Renal cortical epithelial cell (primary cell): Measurements from ENCODE around the gene TLE2. TPM values are rescaled to one million over a fixed set of nuclear protein-coding genes. Genes with fewer than 3 reads are reported as not detected.

Source experiments
- DNase-seq: peaks from one replicate; pipeline ENCODE4 v3.0.0-alpha.2; 2011; ENCODE audit warnings: low read depth
- total RNA-seq: library from RNA; depleted of rRNA; stranded (reverse); fragments of >200 nt; gene quantifications from 2 replicates; pipeline ENCODE4 v1.2.3, GENCODE V29; 2014

The TLE2 gene
- total RNA-seq, 1 donor from 2014 or later: 15.0 TPM

DNA sequence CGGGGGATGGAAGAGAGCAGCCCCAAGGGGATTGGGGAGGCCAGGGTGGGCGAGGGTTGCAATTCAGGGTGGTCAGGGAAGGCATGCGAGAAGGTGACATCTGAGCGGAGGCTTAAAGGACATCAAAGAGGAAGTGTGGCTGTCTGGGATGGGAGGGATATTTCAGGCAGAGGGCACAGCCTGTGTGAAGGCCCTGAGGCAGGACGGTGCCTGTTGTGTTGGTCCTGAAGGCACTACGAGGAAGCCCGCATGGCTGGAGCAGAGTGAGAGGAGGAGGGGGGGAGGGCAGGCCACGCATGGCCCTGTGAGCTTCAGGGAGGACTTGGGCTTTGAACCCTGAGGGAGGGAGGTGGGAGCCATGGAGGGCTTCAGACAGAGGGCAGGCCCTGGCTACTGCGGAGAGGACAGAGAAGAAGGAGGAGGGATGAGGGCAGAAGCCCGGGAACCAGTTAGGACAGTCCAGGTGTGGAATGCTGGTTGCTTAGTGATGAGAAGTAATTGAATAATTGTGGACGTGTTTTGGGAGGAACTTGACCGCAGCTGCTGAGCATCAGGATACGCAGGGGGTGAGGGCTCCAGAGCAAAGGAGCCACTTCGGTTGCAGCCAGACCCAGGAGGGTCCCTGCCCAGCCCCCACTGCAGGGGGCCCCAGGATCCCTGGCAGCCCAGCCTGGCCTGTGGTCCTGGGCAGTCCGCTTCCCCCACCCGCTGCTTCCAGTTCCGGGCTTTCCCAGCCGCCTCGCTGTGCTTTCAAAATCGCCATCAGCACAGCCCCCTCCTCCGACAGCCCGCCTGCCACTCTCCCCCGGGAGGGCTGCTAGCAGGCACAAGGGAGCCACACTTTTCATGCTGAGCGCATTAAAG, 45.5 kb downstream of the TLE2 start:
- DNase-seq: peak; percentile 46

DNA sequence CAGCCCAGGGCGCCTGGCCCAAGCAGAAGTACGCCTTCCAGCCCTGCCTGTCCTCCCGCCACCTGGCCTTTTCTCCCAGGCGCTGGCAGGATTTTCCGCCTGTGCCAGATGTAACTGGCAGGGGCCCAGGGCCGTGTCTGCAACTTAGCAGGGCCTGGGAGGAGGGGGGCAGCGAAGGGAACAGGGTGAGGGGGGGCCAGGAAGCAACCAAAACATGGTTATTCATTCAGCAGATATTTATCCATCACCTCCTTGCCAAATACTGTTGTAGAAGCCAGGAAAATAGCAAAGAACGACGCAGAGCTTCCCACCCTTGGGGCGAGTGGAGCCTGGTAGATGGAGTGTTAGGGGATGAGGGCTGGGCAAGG, 46.1 kb downstream of the TLE2 start:
- DNase-seq: peak; percentile 27

DNA sequence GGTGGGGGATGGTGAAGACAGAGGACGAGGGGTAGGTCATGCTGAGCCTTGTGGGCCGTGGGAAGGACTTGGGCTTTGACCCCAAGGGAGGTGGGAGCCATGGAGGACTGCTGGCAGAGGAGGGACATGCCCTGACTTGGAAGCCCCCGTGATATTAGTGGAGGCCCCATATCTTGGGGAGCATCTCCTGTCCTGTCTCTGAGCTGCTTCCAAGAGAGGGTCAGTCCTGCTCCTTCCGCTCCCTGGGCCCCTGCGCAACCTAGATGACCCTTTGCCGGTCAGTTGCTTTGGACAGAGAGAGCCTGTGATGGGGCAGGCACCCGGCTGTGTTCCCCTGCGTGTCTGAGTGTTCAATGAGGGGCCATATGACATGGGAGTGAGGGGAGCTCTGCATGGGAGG, 46.5 kb downstream of the TLE2 start:
- DNase-seq: no peak

DNA sequence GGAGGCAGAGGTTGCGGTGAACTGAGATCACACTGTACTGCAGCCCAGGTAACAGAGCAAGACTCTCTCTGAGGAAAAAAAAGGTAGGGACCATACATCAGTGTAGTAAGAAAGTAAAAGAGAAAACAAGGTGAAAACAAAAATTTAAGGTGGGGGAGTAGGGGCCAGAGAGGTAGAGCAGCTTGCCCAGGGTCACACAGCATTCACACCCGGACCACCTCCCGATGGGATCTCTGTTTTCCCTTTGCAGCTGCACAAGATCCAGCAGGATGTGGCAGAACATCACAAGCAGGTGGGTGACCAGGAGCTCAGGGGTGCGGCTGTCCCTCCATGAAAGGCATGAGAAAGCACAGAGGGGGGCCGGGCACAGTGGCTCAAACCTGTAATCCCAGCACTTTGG, 47.2 kb downstream of the TLE2 start:
- DNase-seq: no peak

DNA sequence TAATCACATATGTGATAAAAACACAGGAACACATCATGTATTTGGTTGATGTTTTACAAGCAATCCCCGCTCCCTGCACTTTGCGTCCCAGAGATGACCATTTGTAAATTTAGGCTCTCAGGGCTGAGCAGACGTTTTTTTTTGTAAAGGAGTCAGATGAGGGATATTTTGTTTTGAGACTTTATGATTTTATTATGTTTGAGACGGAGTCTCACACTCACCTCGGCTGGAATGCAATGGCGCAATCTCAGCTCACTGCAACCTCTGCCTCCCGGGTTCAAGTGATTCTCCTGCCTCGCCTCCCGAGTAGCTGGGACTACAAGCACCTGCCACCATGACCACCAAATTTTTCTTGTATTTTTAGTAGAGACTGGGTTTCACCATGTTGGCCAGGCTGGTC, 50.3 kb downstream of the TLE2 start:
- DNase-seq: no peak

DNA sequence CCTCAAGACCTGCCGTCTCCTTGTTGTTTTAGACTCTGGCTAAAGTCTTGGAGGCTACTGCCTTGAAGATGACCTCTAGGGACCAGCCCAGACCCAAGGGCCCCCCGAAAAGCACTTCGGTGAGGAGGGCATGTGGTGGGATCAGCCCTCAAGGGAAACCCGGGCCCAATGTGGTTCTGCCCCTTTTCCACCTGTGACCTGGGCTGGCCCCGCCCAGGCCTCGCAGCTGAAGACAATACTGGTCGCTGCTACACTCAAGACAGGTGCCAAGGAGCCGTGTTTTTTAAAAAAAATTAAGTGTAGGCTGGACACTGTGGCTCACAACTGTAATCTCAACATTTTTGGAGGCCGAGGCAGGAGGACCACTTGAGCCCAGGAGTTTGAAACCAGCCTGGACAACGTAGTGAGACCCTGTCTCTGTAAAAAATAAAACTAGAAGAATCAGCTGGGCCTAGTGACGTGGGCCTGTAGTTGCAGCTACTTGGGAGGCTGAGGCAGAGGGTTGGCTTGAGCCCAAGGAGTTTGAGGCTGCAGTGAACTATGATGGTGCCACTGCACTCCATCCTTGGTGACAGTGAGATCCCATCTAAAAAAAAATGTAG, 50.8 kb downstream of the TLE2 start:
- no peak for DNase-seq

DNA sequence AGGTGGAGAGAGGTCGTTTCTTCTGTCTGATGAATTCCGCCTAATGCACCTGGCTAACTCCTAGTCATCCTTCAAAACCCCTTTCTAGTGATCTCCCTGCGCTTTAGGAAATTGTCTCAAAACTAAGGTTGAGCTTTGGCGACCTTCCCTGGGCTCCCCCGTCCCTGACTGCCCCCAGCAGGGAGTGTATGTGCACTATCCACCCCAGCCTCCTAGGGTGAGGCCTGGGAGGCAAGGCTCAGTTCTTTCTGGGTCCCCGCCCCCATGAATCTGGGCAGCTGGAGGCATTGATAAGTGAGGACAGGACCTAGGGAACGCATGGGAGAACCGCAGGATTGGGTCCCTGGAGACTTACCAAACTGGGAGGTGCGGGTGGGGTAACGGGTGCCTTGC, 51.3 kb downstream of the TLE2 start:
- no peak for DNase-seq

DNA sequence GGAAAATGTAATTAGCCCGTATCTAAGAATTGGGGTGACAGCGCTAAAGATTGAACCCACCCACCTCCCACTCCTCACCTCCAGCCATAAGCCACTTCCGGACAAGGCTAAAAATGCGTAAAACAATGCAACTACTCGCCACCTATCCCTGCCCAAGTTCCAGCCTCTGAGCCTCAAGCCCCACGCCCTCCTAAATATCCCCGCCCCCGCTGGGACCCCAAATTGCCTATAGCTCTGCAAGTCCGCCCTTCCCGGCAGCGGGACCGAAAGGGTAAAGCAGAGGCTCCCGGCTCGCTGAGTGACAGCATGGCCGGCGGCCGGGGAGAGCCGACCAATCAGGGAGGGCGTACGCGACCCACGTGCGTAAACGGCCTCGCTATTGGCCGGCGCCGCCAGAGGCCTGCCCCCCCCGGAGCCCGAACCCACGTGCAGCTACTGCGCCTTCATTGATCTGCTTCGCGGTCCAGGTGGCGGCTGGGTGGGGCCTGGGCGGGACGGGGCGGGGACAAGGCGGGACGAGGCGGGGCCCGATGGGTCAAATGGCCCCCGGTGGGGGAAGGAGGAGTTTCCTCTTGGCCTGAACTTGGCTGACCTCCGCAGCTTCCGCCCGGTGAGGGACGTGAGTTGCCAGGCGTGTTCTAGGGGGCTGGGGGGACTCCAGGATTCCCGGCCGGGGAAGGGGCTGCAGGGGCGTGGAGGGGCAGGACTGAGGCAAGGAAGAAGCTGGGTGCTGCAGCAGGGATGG, 51.9 kb downstream of the TLE2 start, which contains the start of gene TLE6:
TSS of gene TLE6 (plus strand) at position 564 of the 745 bp plus-strand sequence. CDS start 670 bp downstream, outside the sequence.
- DNase-seq: peak; percentile 83

DNA sequence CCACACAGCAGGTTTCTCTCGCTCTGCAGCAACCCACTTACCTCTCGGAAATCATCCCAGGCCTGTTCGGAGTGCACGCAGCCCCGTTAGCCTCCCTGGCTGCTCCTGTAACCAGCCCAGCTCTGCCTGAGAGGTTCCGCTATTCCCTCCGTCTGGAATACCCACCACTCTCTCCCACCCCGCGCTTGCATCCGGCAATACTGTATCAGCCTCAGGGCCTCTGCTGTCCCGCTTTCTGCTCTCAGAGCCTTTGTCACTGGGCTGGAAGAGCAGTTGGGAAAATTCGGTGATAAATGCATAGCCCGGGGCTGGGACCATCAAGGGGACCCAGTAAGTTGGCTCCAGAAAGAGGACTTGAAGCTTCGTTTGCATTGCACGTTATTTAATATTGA, 52.5 kb downstream of the TLE2 start:
- DNase-seq: no peak

DNA sequence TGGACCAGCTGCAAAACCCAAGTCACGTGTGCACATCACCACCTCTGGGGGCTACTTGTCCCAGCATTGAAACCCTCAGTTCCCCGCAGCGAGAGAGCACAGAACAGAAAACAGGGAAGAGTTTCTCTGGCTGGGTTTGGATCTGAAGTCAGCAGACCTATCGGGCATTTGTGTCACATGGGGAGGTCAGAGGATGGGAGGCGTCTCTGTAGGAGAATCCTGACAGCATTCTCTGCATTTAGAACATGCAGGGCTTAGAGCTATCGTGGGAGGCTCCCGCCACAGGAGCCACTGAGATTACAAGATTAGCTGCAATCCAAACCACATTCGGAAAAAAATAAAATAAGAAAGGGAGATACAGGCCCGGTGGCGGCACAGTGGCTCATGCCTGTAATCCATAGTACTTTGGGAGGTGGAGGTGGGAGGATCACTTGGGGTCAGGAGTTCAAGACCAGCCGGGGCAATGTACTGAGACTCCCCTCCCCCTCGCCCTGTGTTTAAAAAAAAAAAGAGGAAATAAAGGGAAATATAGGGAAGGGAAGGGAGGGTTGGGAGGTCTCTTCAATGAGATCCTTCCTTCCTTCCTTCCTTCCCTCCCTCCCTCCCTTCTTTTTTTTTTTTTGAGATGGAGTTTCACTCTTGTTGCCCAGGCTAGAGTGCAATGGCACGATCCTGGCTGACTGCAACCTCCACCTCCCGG, 54.6 kb downstream of the TLE2 start:
- no peak for DNase-seq

DNA sequence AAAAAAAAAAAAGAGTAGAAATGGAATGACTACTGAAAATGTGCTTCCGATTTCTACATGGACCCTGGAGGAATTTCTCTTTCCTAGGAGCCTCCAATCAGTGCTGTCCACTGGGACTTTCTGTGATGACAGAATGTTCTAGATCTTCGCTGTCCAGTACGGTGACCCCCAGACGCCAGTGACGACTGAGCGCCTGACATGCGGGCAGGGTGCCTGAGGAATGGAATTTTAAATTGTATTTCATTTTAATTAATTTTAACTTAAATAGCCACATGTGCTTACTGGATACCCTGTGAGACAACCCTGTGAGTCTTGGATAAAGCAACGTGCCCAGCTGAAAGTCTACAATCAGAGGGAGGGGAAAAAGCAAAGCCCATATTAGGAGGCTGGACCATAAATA, 55.9 kb downstream of the TLE2 start:
- DNase-seq: no peak

DNA sequence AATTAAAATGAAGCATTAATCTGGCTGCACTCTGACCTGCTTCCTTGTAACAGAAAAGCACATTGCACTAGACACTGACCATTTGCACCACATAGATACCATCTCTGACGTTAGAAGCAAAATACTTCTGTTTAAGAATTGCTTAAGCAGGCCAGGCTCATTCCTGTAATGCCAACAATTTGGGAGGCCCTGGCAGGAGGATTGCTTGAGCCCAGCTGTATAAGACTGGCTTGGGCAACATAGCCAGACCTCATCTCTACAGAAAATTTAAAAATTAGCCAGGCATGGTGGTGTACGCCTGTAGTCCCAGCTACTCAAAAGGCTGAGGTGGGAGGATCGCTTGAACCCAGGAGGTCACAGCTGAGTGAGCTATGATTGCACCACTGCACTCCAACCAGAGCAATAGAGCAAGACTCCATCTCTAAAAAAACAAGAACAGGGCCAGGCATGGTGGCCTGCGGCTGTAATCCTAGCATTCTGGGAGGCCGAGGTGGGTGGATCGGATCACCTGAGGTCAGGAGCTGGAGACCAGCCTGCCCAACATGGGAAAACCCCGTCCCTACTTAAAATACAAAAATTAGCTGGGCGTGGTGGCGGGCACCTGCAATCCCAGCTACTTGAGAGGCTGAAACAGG, 58.8 kb downstream of the TLE2 start:
- peak; percentile 63 for DNase-seq

DNA sequence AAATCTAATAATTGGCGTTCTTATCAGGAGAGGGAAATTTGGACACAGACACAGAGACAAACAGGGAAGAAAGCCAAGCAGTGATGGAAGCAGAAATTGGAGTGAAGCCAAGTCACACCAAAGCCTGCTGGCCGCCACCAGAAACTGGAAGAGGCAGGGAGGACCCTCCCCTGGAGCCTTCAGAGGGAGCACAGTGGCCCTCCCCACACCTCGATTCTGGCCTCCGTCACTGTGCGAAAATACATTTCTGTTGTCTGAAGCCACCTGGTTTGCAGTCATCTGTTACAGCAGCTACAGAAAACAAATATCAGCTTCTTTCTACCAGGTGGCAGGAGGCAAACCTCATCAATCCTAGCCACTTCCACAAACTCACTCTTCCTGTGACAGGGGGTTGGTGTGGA, 60.0 kb downstream of the TLE2 start:
- no peak for DNase-seq

DNA sequence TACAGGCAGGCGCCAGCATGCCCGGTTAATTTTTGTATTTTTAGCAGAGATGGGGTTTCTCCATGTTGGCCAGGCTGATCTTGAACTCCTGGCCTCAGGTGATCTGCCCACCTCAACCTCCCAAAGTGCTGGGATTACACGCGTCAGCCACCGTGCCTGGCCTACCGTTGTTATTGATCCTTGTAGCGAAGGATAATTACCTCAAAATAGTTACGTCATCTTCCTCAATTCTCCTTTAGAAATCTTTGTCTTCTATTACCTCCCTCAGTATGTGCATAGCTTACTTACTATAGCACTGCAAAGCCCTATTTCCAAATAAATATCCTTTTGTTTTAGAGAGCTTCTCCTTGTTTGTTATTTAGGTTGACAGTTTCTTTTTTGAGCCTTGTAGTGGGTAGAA, 61.1 kb downstream of the TLE2 start:
- DNase-seq: no peak

DNA sequence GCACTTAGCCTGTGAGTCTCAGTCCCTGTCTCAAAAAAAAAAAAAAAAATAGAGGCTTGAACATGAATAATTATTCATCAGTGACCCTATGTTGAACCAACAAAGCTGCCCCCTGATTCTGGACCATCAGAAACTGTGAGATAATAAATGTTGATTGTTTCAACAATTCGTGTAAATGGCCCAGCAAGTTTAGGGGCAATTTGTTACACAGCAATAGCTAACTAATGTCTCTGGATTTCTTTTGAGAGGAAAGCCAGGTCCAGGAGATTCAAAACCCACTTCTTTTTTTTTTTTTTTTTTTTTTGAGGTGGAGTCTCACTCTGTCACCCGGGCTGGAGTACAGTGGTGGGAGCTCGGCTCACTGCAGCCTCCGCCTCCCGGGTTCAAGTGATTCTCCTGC, 64.2 kb downstream of the TLE2 start:
- no peak for DNase-seq

DNA sequence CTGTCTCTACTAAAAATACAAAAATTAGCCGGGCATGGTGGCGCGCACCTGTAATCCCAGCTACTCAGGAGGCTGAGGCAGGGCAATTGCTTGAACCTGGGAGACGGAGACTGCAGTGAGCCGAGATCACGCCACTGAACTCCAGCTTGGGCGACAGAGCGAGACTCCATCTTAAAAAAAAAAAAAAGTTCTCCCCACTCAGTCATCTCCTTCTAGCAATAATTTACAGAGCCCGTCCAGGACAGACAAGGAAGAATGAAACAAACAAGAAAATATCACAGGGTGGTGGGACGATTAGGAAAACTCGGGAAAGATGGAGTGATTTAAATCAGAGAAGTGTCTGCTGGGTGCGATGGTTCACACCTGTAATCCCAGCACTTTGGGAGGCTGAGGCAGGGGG, 65.4 kb downstream of the TLE2 start:
- DNase-seq: peak; percentile 70

DNA sequence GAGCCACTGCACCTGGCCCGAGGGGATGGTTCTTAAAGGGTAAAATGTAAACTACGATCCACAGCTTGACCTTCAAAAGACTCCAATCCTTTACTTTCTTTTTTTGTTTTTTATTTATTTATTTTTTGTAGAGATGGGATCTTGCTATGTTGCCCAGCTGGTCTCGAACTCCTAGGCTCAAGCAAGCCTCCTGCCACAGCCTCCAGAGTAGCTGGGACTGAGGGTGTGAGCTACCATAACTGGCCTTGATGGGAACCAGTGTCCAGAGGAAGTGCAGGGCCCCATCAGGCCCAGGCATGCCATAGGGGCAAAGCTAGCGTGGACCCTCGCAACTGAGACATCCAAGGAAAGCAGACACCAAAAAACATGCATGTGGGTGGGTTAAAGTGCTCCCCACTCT, 66.0 kb downstream of the TLE2 start:
- no peak for DNase-seq

DNA sequence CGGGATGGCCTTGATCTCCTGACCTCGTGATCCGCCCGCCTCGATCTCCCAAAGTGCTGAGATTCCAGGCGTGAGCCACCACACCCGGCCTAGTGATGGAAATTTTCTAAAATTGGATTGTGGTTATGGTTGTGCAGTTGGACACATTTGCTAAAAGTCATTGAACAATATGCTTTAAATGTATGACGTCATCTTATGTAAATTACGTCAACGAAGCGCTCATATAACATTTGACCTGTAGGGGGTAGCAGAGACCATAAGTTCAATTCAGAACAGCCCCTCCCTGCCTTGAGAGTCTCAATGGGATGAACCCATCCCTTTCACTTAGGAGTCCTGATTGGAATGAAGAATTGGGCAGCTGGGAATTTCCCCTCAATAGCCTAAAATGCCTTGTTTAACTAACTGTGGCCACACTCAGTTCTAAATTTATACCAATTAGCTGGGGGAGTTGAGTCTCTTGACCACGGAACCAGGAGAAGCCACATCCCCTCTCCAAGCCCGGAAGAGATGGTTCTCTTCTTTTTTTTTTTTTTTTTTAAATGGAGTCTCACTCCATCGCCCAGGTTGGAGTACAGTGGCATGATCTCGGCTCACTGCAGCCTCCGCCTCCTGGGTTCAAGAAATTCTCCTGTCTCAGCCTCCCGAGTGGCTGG, 66.9 kb downstream of the TLE2 start:
- DNase-seq: peak; percentile 78

DNA sequence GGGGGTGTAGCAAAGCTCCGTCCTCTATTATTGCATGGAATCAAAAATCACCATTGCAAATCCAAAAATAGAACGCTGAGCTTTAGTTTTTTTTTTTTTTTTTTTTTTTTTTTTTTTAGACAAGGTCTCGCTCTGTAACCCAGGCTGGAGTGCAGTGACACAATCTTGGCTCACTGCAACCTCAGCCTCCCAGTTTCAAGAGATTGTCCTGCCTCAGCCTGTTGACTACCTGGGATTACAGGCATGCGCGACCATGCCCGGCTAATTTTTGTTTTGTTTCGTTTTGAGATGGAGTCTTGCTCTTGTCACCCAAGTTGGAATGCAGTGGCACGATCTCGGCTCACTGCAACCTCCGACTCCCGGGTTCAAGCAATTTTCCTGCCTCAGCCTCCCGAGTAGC, 69.0 kb downstream of the TLE2 start:
- DNase-seq: no peak

DNA sequence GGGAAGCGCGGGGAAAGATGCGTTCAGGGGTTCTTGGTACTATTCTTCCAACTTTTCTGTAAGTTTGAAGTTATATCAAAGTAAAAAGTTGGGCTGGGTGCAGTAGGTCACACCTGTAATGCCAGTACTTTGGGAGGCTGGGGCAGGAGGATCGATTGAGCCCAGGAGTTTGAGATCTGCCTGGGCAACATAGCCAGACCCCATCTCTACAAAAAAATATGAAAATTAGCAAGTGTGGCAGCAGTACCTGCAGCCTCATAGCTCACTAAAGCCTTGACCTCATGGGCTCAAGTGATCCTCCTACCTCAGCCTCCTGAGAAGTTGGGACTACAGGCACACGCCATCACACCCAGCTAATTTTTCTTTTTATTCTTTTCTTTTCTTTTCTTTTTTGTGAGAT, 71.9 kb downstream of the TLE2 start:
- DNase-seq: no peak

DNA sequence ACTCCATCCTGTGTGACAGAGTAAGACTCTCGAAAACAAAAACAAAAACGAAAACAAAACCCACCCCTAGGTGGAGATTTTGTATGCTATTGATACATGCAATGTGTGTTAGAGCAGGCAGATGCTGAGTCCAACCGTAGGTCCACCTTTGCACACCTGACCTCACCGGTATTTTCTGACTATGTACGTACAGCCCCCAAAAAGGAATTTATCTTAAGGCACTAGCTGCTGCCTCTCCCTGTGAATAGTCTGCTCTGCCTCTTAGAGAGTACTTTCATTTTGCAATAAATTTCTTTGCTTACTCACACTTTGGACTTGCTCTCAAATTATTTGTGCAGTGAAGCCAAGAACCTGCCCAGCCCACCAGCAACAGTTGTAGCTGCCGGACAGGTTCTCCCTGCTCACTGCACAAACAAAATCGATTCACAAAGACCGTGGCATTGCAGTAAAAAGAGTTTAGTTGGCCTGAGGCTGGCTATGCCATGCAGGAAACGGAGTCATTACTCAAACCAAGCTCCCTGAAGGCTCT, 76.1 kb downstream of the TLE2 start:
- DNase-seq: peak; percentile 82
